22Rv1 (cell line): ENCODE results near the gene LYPLA2.

ENCODE experiments used
- CTCF ChIP-seq: fragments of 450-650 bp; IDR thresholded peaks from 2 replicates; pipeline ENCODE4 v1.5.1; 2017; ENCODE audit warnings: mild to moderate bottlenecking
- ZFX ChIP-seq: fragments of 450-650 bp; IDR thresholded peaks from 2 replicates; pipeline ENCODE4 v1.6.1; 2017; ENCODE audit warnings: antibody characterized with exemption, borderline replicate concordance

- no peak for TF ChIP-seq CTCF
- no peak for TF ChIP-seq ZFX
These were observed 9.7 kb downstream of the LYPLA2 start, which contains the start of gene GALE for GRCh38 chr1:23800400-23801337.
